CD4-positive, alpha-beta memory T cell (primary cell): Measurements from ENCODE around the gene LYRM1. TPM values are rescaled to one million over a fixed set of nuclear protein-coding genes. Genes with fewer than 3 reads are reported as not detected.
"Not testable (repeated sequence)": the region's sequence is repeated elsewhere in the genome, so short reads cannot be mapped to it uniquely, and the experiment has no call there.

ENCODE experiments used
- CTCF ChIA-PET: fragments of 350-600 bp; sonication (Branson Sonifier 250); formaldehyde crosslinking; loops from one replicate; lab custom pipeline; 2021; ENCODE audit warnings: inconsistent platforms; ENCODE audit not compliant: partially characterized antibody; lab: Charles Lee
- POLR2A ChIA-PET: fragments of 350-600 bp; sonication (Branson Sonifier 250); formaldehyde crosslinking; loops from one replicate; lab custom pipeline; 2021; ENCODE audit not compliant: partially characterized antibody; lab: Charles Lee
- DNase-seq, 5 donors: peaks; one replicate each; pipeline versions ENCODE4 v3.0.0 to v3.0.0-alpha.2; 2020 to 2022; ENCODE audit warnings: mixed read lengths in 1 of 5
- H3K27ac ChIP-seq: one replicate; pipeline ENCODE4 v1.7.0; 2013; ENCODE audit warnings: low read depth, low read length
- H3K27me3 ChIP-seq: 2 replicates; pipeline ENCODE4 v1.7.0; 2013; ENCODE audit warnings: mild to moderate bottlenecking, low read length, moderate library complexity; ENCODE audit not compliant: insufficient read depth
- H3K36me3 ChIP-seq: 2 replicates; pipeline ENCODE4 v1.7.0; 2013; ENCODE audit warnings: mild to moderate bottlenecking, low read length, moderate library complexity; ENCODE audit not compliant: insufficient read depth
- H3K4me1 ChIP-seq: 2 replicates; pipeline ENCODE4 v1.7.0; 2013; ENCODE audit warnings: mild to moderate bottlenecking, low read length, moderate library complexity; ENCODE audit not compliant: insufficient read depth
- H3K4me3 ChIP-seq, 2 donors: one replicate each; pipeline ENCODE4 v1.7.0; 2013; ENCODE audit warnings: low read length in 2 of 2, mild to moderate bottlenecking in 1 of 2
- H3K9me3 ChIP-seq, 2 donors: one replicate each; pipeline ENCODE4 v1.7.0; 2013; ENCODE audit warnings: low read length in 2 of 2, control low read depth in 1 of 2; ENCODE audit not compliant: control insufficient read depth in 1 of 2
- H3K27ac Mint-ChIP-seq, 7 donors: one replicate each; pipeline ENCODE4 v1.8.0; 2020 to 2021; ENCODE audit warnings: mixed read lengths in 7 of 7, mild to moderate bottlenecking in 6 of 7, inconsistent platforms in 3 of 7, moderate library complexity in 3 of 7
- H3K27me3 Mint-ChIP-seq, 2 donors: one replicate each; pipeline ENCODE4 v1.8.0; 2020 to 2021; ENCODE audit warnings: mixed read lengths in 2 of 2
- H3K36me3 Mint-ChIP-seq, 2 donors: one replicate each; pipeline ENCODE4 v1.8.0; 2020 to 2021; ENCODE audit warnings: mixed read lengths in 2 of 2, inconsistent platforms in 1 of 2, mild to moderate bottlenecking in 1 of 2
- H3K4me1 Mint-ChIP-seq, 4 donors: one replicate each; pipeline ENCODE4 v1.8.0; 2020 to 2021; ENCODE audit warnings: mixed read lengths in 4 of 4, mild to moderate bottlenecking in 1 of 4
- H3K4me3 Mint-ChIP-seq, 8 donors: one replicate each; pipeline ENCODE4 v1.8.0; 2020 to 2021; ENCODE audit warnings: mixed read lengths in 8 of 8, mild to moderate bottlenecking in 7 of 8, moderate library complexity in 6 of 8, inconsistent platforms in 3 of 8
- H3K9me3 Mint-ChIP-seq, 8 donors: one replicate each; pipeline ENCODE4 v1.8.0; 2020 to 2021; ENCODE audit warnings: mixed read lengths in 8 of 8, mild to moderate bottlenecking in 5 of 8, inconsistent platforms in 3 of 8, moderate library complexity in 1 of 8
- intact Hi-C: fragments of 100-400 bp; cut with micrococcal nuclease; formaldehyde crosslinking; loops from one replicate; pipeline ENCODE4 v1.15.1; 2023
- polyA plus RNA-seq, 2 donors: library from polyadenylated mRNA; unstranded; fragments of 300-500 nt; fragmentation: Illumina TruSeq; gene quantifications; one replicate each; pipeline ENCODE4 v1.2.3, GENCODE V29; 2021
- total RNA-seq, 2 experiments: library from RNA; stranded (reverse); gene quantifications; one replicate each; pipeline ENCODE4 v1.2.3, GENCODE V29; 2021

The LYRM1 gene
- total and polyA plus RNA-seq, 4 experiments from 2014 or later = 25.8 to 54.3 (median 34.7) TPM

DNA sequence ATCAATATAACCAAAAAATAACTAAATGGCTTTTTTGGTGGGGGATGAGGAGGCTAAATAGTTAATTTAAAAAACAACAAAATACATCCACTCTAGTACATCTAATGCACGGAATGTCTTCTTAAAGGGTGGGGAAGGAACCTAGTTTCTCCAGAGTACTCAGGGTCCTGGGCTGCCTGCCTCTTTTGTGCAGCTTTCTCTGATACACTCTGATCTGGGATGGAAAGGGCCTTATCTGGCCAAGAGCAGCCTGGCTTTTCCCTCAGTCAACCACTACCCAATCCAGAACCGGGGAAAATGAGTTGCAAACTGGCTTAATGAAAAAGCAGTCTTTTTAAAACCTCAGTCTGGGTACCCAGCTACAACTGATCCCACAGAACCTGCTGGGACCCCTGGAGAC lies 43.3 kb upstream of the LYRM1 start:
- peaks cover 33 to 36% of the 10 kb centered on the region in 2 donors for H3K36me3 Mint-ChIP-seq
- Histone ChIP-seq H3K27ac (no peak overlapping the region), H3K9me3 (no peaks in the 10 kb centered on the region), H3K4me3 (no peak overlapping the region), H3K36me3 (peaks cover 17% of the 10 kb centered on the region), H3K27me3 (no peaks in the 10 kb centered on the region), H3K4me1 (no peaks in the 10 kb centered on the region)
- H3K27ac Mint-ChIP-seq = no peak overlapping the region
- no peak overlapping the region for H3K4me3 Mint-ChIP-seq
- ChIA-PET CTCF (interaction anchor here (1.3 kb wide), 1 partner anchor 20 kb away, joined by 3 read pairs; no protein-coding TSS in a partner anchor), POLR2A (no interaction called here)
- intact Hi-C loops = loop anchor here (10.0 kb wide), 1 partner anchor 148 kb away; no protein-coding TSS in a partner anchor
- no peaks in the 10 kb centered on the region for H3K4me1 Mint-ChIP-seq
- H3K27me3 Mint-ChIP-seq = no peaks in the 10 kb centered on the region
- no peak for DNase-seq
- H3K9me3 Mint-ChIP-seq = no peaks in the 10 kb centered on the region

DNA sequence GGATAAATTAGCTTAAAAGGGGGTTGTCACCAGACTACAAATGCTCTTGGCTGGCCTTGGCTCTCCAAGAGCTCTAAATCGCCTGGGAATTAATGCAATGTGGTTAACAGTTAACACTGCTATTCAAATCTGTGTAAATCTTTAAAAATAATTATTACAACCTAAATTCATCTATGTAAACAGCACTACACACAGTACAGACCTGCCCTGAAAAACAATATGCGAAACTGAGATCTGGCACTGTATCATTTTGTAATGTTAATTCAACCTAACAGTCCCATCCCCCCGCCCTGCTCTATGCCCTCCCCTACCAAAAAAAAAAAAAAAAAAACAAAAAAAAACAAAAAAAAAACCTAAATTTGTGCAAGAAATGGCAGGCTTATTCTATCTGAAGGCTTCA lies 41.3 kb upstream of the LYRM1 start:
- no peak overlapping the region for H3K4me3 ChIP-seq
- Mint-ChIP-seq H3K4me3 (no peak overlapping the region), H3K27me3 (no peaks in the 10 kb centered on the region), H3K36me3 (peaks cover 34 to 38% of the 10 kb centered on the region in 2 donors), H3K4me1 (peaks cover 0 to 6% (median 3%) of the 10 kb centered on the region in 4 donors), H3K9me3 (no peaks in the 10 kb centered on the region), H3K27ac (no peak overlapping the region)
- peaks cover 17% of the 10 kb centered on the region for H3K36me3 ChIP-seq
- DNase-seq = no peak
- H3K9me3 ChIP-seq = no peaks in the 10 kb centered on the region
- ChIA-PET POLR2A (no interaction called here), CTCF (no interaction called here)
- intact Hi-C loops = loop anchor here (10.0 kb wide), 1 partner anchor 146 kb away; no protein-coding TSS in a partner anchor
- H3K27me3 ChIP-seq = no peaks in the 10 kb centered on the region
- H3K4me1 ChIP-seq = no peaks in the 10 kb centered on the region
- no peak overlapping the region for H3K27ac ChIP-seq

DNA sequence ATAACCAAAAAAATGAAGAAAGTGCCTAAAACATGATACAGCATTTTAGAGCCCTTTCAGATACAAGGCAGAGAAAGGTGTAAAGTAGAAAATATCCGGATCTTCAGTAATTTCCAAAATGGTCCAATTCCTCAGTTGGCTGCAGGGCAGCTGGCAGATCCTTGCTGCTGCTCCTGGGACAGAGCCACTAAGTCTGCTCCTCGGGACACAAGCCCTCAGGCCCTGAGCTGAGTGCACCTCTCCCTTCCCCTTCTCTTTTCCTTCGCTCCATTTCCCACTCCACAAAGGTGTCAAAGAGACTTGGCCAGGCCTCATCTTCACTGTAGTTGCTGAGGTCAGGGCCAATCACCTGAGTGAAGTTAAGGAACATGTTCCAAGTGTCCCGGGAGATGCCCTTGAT lies 40.9 kb upstream of the LYRM1 start:
- H3K9me3 Mint-ChIP-seq = no peaks in the 10 kb centered on the region
- POLR2A ChIA-PET = no interaction called here
- H3K4me1 Mint-ChIP-seq = peaks cover 2 to 10% (median 5%) of the 10 kb centered on the region in 4 donors
- H3K4me3 Mint-ChIP-seq = no peak overlapping the region
- Histone ChIP-seq H3K27me3 (no peaks in the 10 kb centered on the region), H3K4me1 (no peaks in the 10 kb centered on the region), H3K36me3 (peaks cover 17% of the 10 kb centered on the region), H3K4me3 (no peak overlapping the region), H3K9me3 (no peaks in the 10 kb centered on the region), H3K27ac (no peak overlapping the region)
- DNase-seq = no peak
- H3K27me3 Mint-ChIP-seq = no peaks in the 10 kb centered on the region
- H3K36me3 Mint-ChIP-seq = peaks cover 34 to 38% of the 10 kb centered on the region in 2 donors
- CTCF ChIA-PET = no interaction called here
- intact Hi-C loops = loop anchor here (10.0 kb wide), 1 partner anchor 145 kb away; no protein-coding TSS in a partner anchor
- H3K27ac Mint-ChIP-seq = peak overlapping the region in 1 of 7 donors; percentile 5

DNA sequence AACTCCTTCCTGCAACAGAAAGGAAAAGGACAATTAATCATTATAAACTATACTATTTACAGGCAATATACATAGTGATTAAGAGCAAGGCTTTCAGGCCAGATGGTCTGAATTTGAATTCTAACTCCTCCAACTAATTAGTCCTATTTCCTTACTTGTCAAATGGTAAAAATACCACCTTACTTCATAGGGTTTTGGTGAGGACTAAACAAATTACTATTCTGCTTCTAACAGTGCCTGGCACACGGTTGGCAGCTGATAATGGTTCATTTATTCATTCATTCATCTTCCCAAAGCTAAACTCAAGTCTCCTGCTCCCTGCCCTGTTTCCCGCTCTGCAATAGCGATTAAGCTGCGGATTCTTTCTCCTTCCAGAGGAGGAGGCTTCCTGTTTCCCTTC lies 40.2 kb upstream of the LYRM1 start:
- H3K4me3 ChIP-seq = no peak overlapping the region
- no peak for DNase-seq
- intact Hi-C loops = no loop called here
- Mint-ChIP-seq H3K27me3 (no peaks in the 10 kb centered on the region), H3K27ac (no peak overlapping the region), H3K4me3 (no peak overlapping the region), H3K36me3 (peaks cover 32 to 34% of the 10 kb centered on the region in 2 donors), H3K9me3 (no peaks in the 10 kb centered on the region), H3K4me1 (peaks cover 4 to 11% (median 7%) of the 10 kb centered on the region in 4 donors)
- H3K27ac ChIP-seq = no peak overlapping the region
- H3K9me3 ChIP-seq = no peaks in the 10 kb centered on the region
- ChIA-PET CTCF (no interaction called here), POLR2A (no interaction called here)
- no peaks in the 10 kb centered on the region for H3K27me3 ChIP-seq
- H3K36me3 ChIP-seq = peaks cover 17% of the 10 kb centered on the region
- no peaks in the 10 kb centered on the region for H3K4me1 ChIP-seq

DNA sequence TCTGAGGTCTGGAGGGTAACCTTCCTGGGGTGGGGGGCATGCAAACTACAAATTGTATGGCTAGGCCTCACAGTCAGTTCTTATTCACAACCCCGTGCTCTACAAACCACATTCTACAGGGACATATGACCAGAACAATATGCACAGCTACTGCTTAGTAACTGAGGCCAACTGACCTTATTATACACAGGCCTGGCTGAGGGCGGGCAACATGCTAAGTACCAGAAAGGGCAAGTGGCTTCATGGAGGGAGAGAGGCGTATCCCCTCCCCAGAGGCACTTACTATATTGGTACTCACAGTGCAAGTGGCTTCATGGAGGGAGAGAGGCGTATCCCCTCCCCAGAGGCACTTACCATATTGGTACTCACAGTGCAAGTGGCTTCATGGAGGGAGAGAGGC lies 39.6 kb upstream of the LYRM1 start:
- H3K27ac ChIP-seq, H3K27me3 ChIP-seq, intact Hi-C loops, CTCF ChIA-PET, H3K9me3 ChIP-seq, DNase-seq, H3K27me3 Mint-ChIP-seq, H3K9me3 Mint-ChIP-seq, H3K4me3 Mint-ChIP-seq, H3K4me3 ChIP-seq, POLR2A ChIA-PET, H3K4me1 ChIP-seq: not testable (repeated sequence)
- H3K27ac Mint-ChIP-seq = peak overlapping the region in 1 of 7 donors; percentile 31
- peaks cover 17% of the 10 kb centered on the region for H3K36me3 ChIP-seq
- H3K36me3 Mint-ChIP-seq = peaks cover 32 to 34% of the 10 kb centered on the region in 2 donors
- peaks cover 4 to 11% (median 8%) of the 10 kb centered on the region in 4 donors for H3K4me1 Mint-ChIP-seq

DNA sequence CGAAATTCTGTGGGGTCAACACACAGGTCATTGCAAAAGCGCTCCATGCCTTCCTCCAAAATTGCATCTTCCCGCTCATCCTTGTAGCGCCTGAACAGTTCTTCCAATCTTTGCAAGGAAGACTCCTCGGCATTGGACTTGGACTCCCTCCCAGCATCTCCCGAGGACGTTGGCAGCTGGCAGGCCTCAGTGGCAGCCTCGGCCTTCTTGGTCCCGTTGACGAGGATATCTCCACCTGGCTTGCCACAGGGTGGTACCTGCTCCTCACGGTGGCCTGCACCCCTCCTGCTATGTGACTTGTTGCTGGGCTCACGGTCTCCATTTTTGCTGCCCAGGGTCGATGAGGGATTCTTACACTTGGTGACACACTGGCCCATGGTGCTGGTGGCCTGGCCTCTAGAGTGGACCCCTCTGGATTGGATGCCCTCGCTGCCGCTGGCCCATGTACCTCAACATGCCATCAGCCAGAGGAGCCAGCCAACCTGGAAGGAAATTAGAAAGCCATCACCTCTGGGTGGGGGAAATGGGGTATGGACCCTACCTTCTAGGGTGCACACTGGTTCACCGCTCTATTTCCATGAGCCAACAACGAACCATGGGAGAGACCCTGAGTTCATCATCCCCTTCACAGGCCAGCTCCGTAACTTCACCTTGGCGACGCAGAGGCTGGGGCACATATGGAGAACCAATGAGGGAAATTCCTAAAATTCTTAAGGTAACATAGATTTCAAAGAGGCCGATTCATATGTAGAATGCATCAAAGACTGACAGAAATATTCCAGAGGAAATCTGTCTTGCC lies 38.2 kb upstream of the LYRM1 start:
- no peak overlapping the region for H3K27ac ChIP-seq
- H3K4me1 ChIP-seq = peaks cover 7% of the 10 kb centered on the region
- H3K4me3 Mint-ChIP-seq = no peak overlapping the region
- POLR2A ChIA-PET = no interaction called here
- peaks cover 28 to 30% of the 10 kb centered on the region in 2 donors for H3K36me3 Mint-ChIP-seq
- H3K36me3 ChIP-seq = peaks cover 17% of the 10 kb centered on the region
- no peak overlapping the region for H3K4me3 ChIP-seq
- no peaks in the 10 kb centered on the region for H3K9me3 ChIP-seq
- no peaks in the 10 kb centered on the region for H3K27me3 ChIP-seq
- H3K27ac Mint-ChIP-seq = no peak overlapping the region
- no peak for DNase-seq
- H3K27me3 Mint-ChIP-seq = no peaks in the 10 kb centered on the region
- H3K9me3 Mint-ChIP-seq = no peaks in the 10 kb centered on the region
- intact Hi-C loops = no loop called here
- CTCF ChIA-PET = interaction anchor here (0.8 to 2.5 kb wide), 2 partner anchors 12 kb away, joined by 3 to 9 read pairs; no protein-coding TSS in a partner anchor
- peaks cover 8 to 17% (median 11%) of the 10 kb centered on the region in 4 donors for H3K4me1 Mint-ChIP-seq

DNA sequence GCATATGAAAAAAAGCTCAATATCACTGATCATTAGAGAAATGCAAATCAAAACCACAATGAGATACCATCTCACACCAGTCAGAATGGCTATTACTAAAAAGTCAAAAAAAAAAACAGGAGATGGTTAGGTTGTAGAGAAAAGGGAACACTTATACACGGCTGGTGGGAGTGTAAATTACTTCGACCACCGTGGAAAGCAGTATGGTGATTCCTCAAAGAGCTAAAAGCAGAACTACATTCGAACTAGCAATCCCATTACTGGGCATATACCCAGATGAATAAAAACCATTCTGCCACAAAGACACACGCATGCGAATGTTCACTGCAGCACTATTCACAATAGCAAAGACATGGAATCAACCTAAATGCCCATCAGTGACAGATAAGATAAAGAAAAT lies 36.2 kb upstream of the LYRM1 start:
- H3K36me3 ChIP-seq = peaks cover 17% of the 10 kb centered on the region
- POLR2A ChIA-PET, H3K27ac ChIP-seq, H3K27me3 Mint-ChIP-seq, H3K4me1 ChIP-seq, H3K4me3 Mint-ChIP-seq, H3K9me3 ChIP-seq, H3K4me3 ChIP-seq, H3K27ac Mint-ChIP-seq, intact Hi-C loops, H3K9me3 Mint-ChIP-seq, DNase-seq, H3K27me3 ChIP-seq: not testable (repeated sequence)
- Mint-ChIP-seq H3K4me1 (peaks cover 10 to 17% (median 12%) of the 10 kb centered on the region in 4 donors), H3K36me3 (peaks cover 23 to 27% of the 10 kb centered on the region in 2 donors)
- CTCF ChIA-PET = interaction anchor here (1.0 to 2.5 kb wide), 4 partner anchors 9 to 14 kb away, joined by 3 to 9 read pairs (median 5); no protein-coding TSS in a partner anchor
